Mesenchymal stem cell (in vitro differentiated cells and primary cell): ENCODE results near the gene FAM193B.

Experiments used
- DNase-seq: peaks from one replicate; pipeline ENCODE4 v3.0.0-alpha.2; 2013
- H2AFZ ChIP-seq: one replicate; pipeline ENCODE4 v1.6.1; 2013; ENCODE audit warnings: low read depth, mild to moderate bottlenecking, control low read depth, inconsistent platforms, low read length, moderate library complexity
- H2AK5ac ChIP-seq: 2 replicates; pipeline ENCODE4 v1.6.1; 2013; ENCODE audit warnings: low read length, moderate library complexity, mild to moderate bottlenecking, inconsistent platforms; ENCODE audit not compliant: severe bottlenecking
- H2BK120ac ChIP-seq: one replicate; pipeline ENCODE4 v1.6.1; 2013; ENCODE audit warnings: low read depth, mild to moderate bottlenecking, inconsistent platforms, low read length, moderate library complexity
- H2BK12ac ChIP-seq, 2 experiments: one replicate each; pipeline ENCODE4 v1.6.1; 2013; ENCODE audit warnings: inconsistent platforms in 2 of 2, low read length in 2 of 2, mild to moderate bottlenecking in 2 of 2, moderate library complexity in 2 of 2, control low read depth in 1 of 2
- H2BK15ac ChIP-seq: one replicate; pipeline ENCODE4 v1.6.1; 2013; ENCODE audit warnings: mild to moderate bottlenecking, low read depth, inconsistent platforms; ENCODE audit not compliant: poor library complexity, severe bottlenecking
- H2BK5ac ChIP-seq: 2 replicates; pipeline ENCODE4 v1.6.1; 2013; ENCODE audit warnings: low read depth, mild to moderate bottlenecking, low read length, control low read depth, inconsistent platforms; ENCODE audit not compliant: poor library complexity, severe bottlenecking
- H3K14ac ChIP-seq, 2 experiments: one replicate each; pipeline ENCODE4 v1.6.1; 2013; ENCODE audit warnings: inconsistent platforms in 2 of 2, low read length in 2 of 2, control low read depth in 1 of 2, mild to moderate bottlenecking in 1 of 2, moderate library complexity in 1 of 2
- H3K18ac ChIP-seq, 2 experiments: one replicate each; pipeline ENCODE4 v1.6.1; 2013; ENCODE audit warnings: inconsistent platforms in 2 of 2, low read length in 2 of 2, control low read depth in 1 of 2, low read depth in 1 of 2, mild to moderate bottlenecking in 1 of 2
- H3K23ac ChIP-seq, 2 experiments: one replicate each; pipeline ENCODE4 v1.6.1; 2013; ENCODE audit warnings: inconsistent platforms in 2 of 2, low read length in 2 of 2, mild to moderate bottlenecking in 2 of 2, moderate library complexity in 2 of 2, control low read depth in 1 of 2
- H3K27ac ChIP-seq: 2 replicates; pipeline ENCODE4 v1.5.1; 2013; ENCODE audit warnings: mild to moderate bottlenecking, moderate library complexity, low read length, control low read depth, inconsistent platforms; ENCODE audit not compliant: poor library complexity, severe bottlenecking
- H3K27me3 ChIP-seq, 2 experiments: 2 replicates each; pipeline versions ENCODE4 v1.6.1 to v1.7.0; 2013; ENCODE audit warnings: low read length in 2 of 2, mild to moderate bottlenecking in 2 of 2, moderate library complexity in 2 of 2, control low read depth in 1 of 2, inconsistent platforms in 1 of 2; ENCODE audit not compliant: control insufficient read depth in 1 of 2, insufficient read depth in 1 of 2
- H3K36me3 ChIP-seq, 2 experiments: 2 replicates each; pipeline versions ENCODE4 v1.6.1 to v1.7.0; 2013; ENCODE audit warnings: low read length in 2 of 2, control low read depth in 1 of 2, inconsistent platforms in 1 of 2, low read depth in 1 of 2, mild to moderate bottlenecking in 1 of 2; ENCODE audit not compliant: insufficient read depth in 2 of 2, control insufficient read depth in 1 of 2
- H3K4ac ChIP-seq, 2 experiments: one replicate each; pipeline ENCODE4 v1.6.1; 2013; ENCODE audit warnings: inconsistent platforms in 2 of 2, low read length in 2 of 2, mild to moderate bottlenecking in 2 of 2, moderate library complexity in 2 of 2, control low read depth in 1 of 2, low read depth in 1 of 2
- H3K4me1 ChIP-seq: 2 replicates; pipeline ENCODE4 v1.6.1; 2013; ENCODE audit warnings: low read depth, low read length, control low read depth; ENCODE audit not compliant: control insufficient read depth, insufficient read depth
- H3K4me2 ChIP-seq: 2 replicates; pipeline ENCODE4 v1.6.1; 2013; ENCODE audit warnings: low read length, mild to moderate bottlenecking, inconsistent platforms; ENCODE audit not compliant: poor library complexity, severe bottlenecking
- H3K4me3 ChIP-seq, 2 experiments: 2 replicates each; pipeline versions ENCODE4 v1.5.1 to v1.7.0; 2013; ENCODE audit warnings: low read length in 2 of 2, mild to moderate bottlenecking in 2 of 2, control low read depth in 1 of 2, low read depth in 1 of 2; ENCODE audit not compliant: insufficient read depth in 1 of 2
- H3K79me1 ChIP-seq: replicated peaks from 2 replicates; pipeline ENCODE4 v1.6.1; 2013; ENCODE audit warnings: mild to moderate bottlenecking, control low read depth, low read length, inconsistent platforms; ENCODE audit not compliant: poor library complexity, severe bottlenecking
- H3K9ac ChIP-seq: 2 replicates; pipeline ENCODE4 v1.7.0; 2013; ENCODE audit warnings: mild to moderate bottlenecking, low read length, moderate library complexity
- H3K9me3 ChIP-seq: 2 replicates; pipeline ENCODE4 v1.7.0; 2013; ENCODE audit warnings: mild to moderate bottlenecking, low read length; ENCODE audit not compliant: control insufficient read depth
- H4K8ac ChIP-seq: one replicate; pipeline ENCODE4 v1.6.1; 2013; ENCODE audit warnings: inconsistent platforms, mild to moderate bottlenecking, low read length, moderate library complexity
- H4K91ac ChIP-seq: one replicate; pipeline ENCODE4 v1.6.1; 2013; ENCODE audit warnings: mild to moderate bottlenecking, low read length, inconsistent platforms
- WGBS: methylation state at CpG from one replicate; pipeline ENCODE4 v1.1.7; 2013; ENCODE audit warnings: mixed read lengths; 5-methylcytosine and 5-hydroxymethylcytosine counted together

The FAM193B gene

DNA sequence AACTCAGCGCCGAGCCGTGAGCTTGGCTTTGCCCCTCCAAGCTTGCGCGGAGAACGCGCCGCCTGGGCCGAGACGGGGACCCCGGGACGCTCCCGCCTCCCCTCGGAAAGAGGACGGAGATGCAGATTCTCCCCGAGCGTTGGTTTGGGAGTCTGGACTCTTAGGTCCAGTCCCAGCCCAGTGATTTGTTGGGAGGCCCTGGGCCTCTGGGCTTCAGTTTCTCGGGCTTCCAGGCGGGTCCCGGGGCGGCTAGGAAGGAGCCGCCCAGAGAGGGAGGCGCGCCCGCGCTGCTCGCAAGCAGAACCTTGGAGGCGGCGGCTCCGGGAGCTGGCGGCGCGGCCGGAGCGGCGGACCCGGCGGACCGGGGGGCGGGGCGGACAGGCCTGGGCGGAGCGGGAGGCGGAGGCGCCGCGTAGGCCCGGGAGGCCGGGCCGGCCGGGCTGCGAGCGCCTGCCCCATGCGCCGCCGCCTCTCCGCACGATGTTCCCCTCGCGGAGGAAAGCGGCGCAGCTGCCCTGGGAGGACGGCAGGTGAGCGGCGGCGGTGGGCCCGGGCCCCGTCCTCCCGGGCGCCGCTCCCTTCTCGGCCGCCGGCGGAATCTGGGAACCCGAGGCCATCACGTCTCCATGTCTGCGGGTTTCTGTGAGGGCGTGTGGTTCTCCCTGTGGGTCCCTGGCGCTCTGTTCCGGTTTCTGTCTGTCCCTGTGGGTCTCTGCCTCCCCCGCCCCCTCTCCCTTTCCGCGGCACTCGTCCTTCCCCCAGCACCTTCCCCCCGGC, 45.6 kb upstream of the FAM193B start, which contains the start of gene B4GALT7:
Gene B4GALT7, plus strand, starts transcription at position 402 of the 777 bp plus-strand sequence. Its CDS starts 79 bp downstream, at position 481.
- Histone ChIP-seq H3K18ac (peak within 1 kb of the TSS; percentile 81 to 88), H2AFZ (peak within 1 kb of the TSS; percentile 96), H2BK15ac (peak within 1 kb of the TSS; percentile 86), H3K4ac (peak within 1 kb of the TSS; percentile 88 to 91), H3K27ac (peak within 1 kb of the TSS; percentile 68), H4K91ac (peak within 1 kb of the TSS; percentile 88), H3K4me2 (peak within 1 kb of the TSS; percentile 96), H2BK12ac (peak within 1 kb of the TSS in 1 of 2 experiments; percentile 33), H3K36me3 (peaks cover 23 to 38% of the 10 kb centered on the region in 2 experiments), H3K4me3 (peak within 1 kb of the TSS; percentile 86 to 92), H3K79me1 (peaks cover 36% of the 10 kb centered on the region), H3K23ac (peak within 1 kb of the TSS; percentile 18 to 73), H3K4me1 (peaks cover 18% of the 10 kb centered on the region), H3K27me3 (no peaks in the 10 kb centered on the region), H3K9ac (peak within 1 kb of the TSS; percentile 95), H2AK5ac (no peak within 1 kb of the TSS), H3K14ac (peak within 1 kb of the TSS in 1 of 2 experiments; percentile 0), H2BK5ac (peak within 1 kb of the TSS; percentile 39), H2BK120ac (peak within 1 kb of the TSS; percentile 36), H3K9me3 (no peaks in the 10 kb centered on the region), H4K8ac (peak within 1 kb of the TSS; percentile 98)
- under 1% methylated on average over 70 of the region's 86 CpGs for WGBS
- peak; percentile 73 for DNase-seq

- Histone ChIP-seq H3K9ac (no peak overlapping the region), H2BK15ac (no peak overlapping the region), H2BK120ac (no peak overlapping the region), H3K27me3 (no peaks in the 10 kb centered on the region), H3K14ac (no peak overlapping the region), H3K36me3 (peaks cover 35 to 37% of the 10 kb centered on the region in 2 experiments), H3K9me3 (no peaks in the 10 kb centered on the region), H3K79me1 (peaks cover 38% of the 10 kb centered on the region), H2BK5ac (no peak overlapping the region), H3K4ac (no peak overlapping the region), H3K4me3 (peak overlapping the region in 1 of 2 experiments; percentile 30), H3K27ac (no peak overlapping the region), H3K4me1 (peaks cover 20% of the 10 kb centered on the region), H2AK5ac (no peak overlapping the region), H4K91ac (no peak overlapping the region), H3K4me2 (no peak overlapping the region), H3K18ac (no peak overlapping the region), H2AFZ (no peak overlapping the region), H4K8ac (no peak overlapping the region), H2BK12ac (no peak overlapping the region), H3K23ac (no peak overlapping the region)
- 75% methylated on average over 2 of the region's 5 CpGs for WGBS
- no peak for DNase-seq
These were observed 44.1 kb upstream of the FAM193B start for GRCh38 chr5:177598477-177598876.

DNA sequence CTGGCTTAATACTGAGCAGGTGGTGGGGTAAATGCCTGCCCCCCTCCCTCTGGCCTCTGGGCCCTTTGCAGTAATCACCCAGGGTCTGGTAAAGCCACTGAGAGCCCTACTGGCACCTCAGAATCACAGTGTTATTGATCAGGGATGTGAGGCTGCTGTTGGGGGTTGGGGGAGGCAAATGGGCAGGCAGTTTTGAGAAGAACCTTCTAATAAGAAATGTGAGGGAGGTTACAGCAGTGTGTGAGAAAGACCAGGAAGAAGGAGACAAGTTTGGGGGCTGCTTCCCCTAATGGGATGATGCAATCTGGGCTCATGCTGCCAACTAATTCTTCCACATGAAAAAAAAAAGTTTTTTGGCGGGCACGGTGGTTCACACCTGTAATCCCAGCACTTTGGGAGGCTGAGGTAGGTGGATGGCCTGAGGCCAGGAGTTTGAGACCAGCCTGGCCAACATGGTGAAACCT, 42.4 kb upstream of the FAM193B start:
- no peak overlapping the region for H3K9ac ChIP-seq
- WGBS: 100% methylated on average over 2 of the region's 2 CpGs
- no peak overlapping the region for H2BK5ac ChIP-seq

DNA sequence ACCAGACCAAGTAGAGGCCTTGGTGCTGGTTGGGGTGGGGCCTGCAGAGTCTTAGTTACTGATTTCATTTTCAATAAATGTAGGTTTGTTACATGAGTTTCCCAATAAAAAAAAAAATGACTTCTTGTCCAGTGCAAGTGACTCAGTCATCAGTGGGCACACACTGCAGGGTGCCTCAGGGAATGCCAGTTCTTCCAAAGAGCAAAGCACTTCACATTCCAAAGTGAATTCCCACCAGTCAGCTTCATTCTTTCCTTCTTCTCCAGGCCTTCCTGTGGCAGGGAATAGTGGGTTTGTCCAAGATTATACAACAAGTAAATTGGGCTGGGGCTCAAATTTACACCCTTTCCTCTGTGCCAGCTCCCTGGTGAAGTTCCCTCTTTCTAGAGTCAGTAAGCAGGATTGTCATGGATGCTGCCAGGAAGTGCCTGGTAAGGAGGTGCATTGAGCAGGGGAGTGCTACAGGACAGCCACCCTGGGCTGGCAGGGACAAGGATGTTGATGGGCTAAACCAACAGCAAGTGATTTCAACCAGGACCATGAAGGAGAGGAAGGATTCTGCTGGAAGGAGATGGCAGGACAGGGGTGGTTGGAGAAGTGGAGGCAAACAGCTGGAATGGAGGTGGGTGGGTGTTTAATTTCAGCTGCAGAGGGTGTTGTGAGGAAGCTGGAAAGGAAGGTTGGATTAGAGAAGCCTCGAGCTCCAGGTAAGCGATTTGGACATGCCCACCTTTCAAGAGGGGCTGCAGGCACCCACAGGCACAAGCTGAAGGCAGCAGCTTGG, 41.8 kb upstream of the FAM193B start:
- Histone ChIP-seq H3K27ac (peak overlapping the region; percentile 14), H4K8ac (no peak overlapping the region), H2BK15ac (no peak overlapping the region), H2AFZ (no peak overlapping the region), H2BK120ac (no peak overlapping the region), H3K4me1 (peaks cover 22% of the 10 kb centered on the region), H2AK5ac (peak overlapping the region; percentile 49), H2BK5ac (no peak overlapping the region), H3K27me3 (peaks cover 0 to 2% of the 10 kb centered on the region in 2 experiments), H3K4me3 (no peak overlapping the region), H3K4me2 (no peak overlapping the region), H2BK12ac (no peak overlapping the region), H3K4ac (no peak overlapping the region), H3K9me3 (no peaks in the 10 kb centered on the region), H4K91ac (no peak overlapping the region), H3K79me1 (peaks cover 27% of the 10 kb centered on the region), H3K18ac (no peak overlapping the region), H3K9ac (no peak overlapping the region), H3K36me3 (peaks cover 37 to 39% of the 10 kb centered on the region in 2 experiments), H3K23ac (no peak overlapping the region), H3K14ac (no peak overlapping the region)
- no peak for DNase-seq
- WGBS: 100% methylated on average over 2 of the region's 2 CpGs

More for the DNA sequence above, 42.4 kb upstream of the FAM193B start:
- Histone ChIP-seq H3K27me3 (no peaks in the 10 kb centered on the region), H3K9me3 (no peaks in the 10 kb centered on the region), H4K8ac (no peak overlapping the region), H3K27ac (no peak overlapping the region), H3K14ac (no peak overlapping the region), H2BK120ac (no peak overlapping the region), H3K4me3 (no peak overlapping the region), H2BK12ac (no peak overlapping the region), H3K79me1 (peaks cover 33% of the 10 kb centered on the region), H2AFZ (no peak overlapping the region), H3K18ac (no peak overlapping the region), H3K23ac (no peak overlapping the region), H4K91ac (no peak overlapping the region), H3K4ac (no peak overlapping the region), H3K4me1 (peaks cover 23% of the 10 kb centered on the region), H3K36me3 (peaks cover 37 to 39% of the 10 kb centered on the region in 2 experiments), H2BK15ac (no peak overlapping the region), H3K4me2 (no peak overlapping the region), H2AK5ac (peak overlapping the region; percentile 49)
- no peak for DNase-seq
